Mucosa of stomach (tissue), 1 donor: Measurements from ENCODE around the gene HIPK3.

Experiments
- H3K27me3 ChIP-seq: one replicate; pipeline ENCODE4 v1.7.0; 2013; ENCODE audit warnings: mild to moderate bottlenecking, low read length; ENCODE audit not compliant: control insufficient read depth, insufficient read depth
- H3K36me3 ChIP-seq: one replicate; pipeline ENCODE4 v1.7.0; 2013; ENCODE audit warnings: low read length; ENCODE audit not compliant: control insufficient read depth, insufficient read depth
- H3K4me1 ChIP-seq: one replicate; pipeline ENCODE4 v1.7.0; 2013; ENCODE audit warnings: mild to moderate bottlenecking, low read length; ENCODE audit not compliant: control insufficient read depth, insufficient read depth
- H3K4me3 ChIP-seq: one replicate; pipeline ENCODE4 v1.7.0; 2013; ENCODE audit warnings: low read length
- H3K9ac ChIP-seq: one replicate; pipeline ENCODE4 v1.7.0; 2013; ENCODE audit warnings: mild to moderate bottlenecking, low read length, moderate library complexity
- H3K9me3 ChIP-seq: one replicate; pipeline ENCODE4 v1.7.0; 2013; ENCODE audit warnings: mild to moderate bottlenecking, low read length, moderate library complexity; ENCODE audit not compliant: control insufficient read depth
- donor health status: Pancreatic carcinoma.

Gene HIPK3

DNA sequence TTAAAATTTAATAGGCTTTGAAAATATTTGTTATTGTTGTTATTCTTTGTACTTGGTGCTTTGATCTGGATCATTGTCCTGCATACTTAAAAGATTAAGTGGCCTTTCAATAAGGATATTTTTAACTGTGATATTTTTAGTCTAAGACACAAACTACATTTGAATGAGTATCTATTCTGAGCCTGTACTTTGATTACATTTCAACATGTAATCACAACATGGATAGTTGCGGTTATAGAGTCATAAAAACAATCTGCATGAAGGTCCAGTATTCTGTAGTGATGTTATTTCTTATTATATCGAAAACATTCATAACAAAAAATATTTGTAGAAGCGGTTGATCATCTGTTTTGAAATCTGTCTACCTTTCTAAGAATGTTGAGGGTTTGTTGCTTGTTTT, 58.6 kb downstream of the HIPK3 start:
- Histone ChIP-seq H3K27me3 (no peaks in the 10 kb centered on the region), H3K9me3 (no peaks in the 10 kb centered on the region), H3K4me1 (peaks cover 9% of the 10 kb centered on the region), H3K4me3 (no peak overlapping the region), H3K9ac (no peak overlapping the region), H3K36me3 (no peaks in the 10 kb centered on the region)

DNA sequence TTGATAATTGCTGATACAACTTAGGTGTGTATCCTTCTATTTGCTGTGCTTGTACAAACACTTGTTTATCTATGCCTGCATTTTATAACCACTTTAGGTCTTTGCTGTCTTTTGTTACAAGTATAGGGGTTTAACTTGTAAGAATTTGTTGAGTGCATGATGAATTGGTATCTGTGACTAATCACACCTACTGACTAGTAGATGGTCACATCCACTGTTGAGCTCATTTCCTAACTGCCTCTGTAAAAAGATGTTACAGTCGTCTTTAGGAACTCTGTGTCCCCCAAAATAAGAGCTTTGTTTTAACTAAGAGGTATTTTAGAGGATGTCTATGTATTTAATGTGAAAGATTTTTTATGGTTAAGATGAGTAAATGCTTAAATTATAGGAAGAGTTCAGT, 60.5 kb downstream of the HIPK3 start:
- Histone ChIP-seq H3K9ac (no peak overlapping the region), H3K36me3 (no peaks in the 10 kb centered on the region), H3K9me3 (no peaks in the 10 kb centered on the region), H3K4me3 (no peak overlapping the region), H3K27me3 (no peaks in the 10 kb centered on the region), H3K4me1 (peaks cover 19% of the 10 kb centered on the region)

DNA sequence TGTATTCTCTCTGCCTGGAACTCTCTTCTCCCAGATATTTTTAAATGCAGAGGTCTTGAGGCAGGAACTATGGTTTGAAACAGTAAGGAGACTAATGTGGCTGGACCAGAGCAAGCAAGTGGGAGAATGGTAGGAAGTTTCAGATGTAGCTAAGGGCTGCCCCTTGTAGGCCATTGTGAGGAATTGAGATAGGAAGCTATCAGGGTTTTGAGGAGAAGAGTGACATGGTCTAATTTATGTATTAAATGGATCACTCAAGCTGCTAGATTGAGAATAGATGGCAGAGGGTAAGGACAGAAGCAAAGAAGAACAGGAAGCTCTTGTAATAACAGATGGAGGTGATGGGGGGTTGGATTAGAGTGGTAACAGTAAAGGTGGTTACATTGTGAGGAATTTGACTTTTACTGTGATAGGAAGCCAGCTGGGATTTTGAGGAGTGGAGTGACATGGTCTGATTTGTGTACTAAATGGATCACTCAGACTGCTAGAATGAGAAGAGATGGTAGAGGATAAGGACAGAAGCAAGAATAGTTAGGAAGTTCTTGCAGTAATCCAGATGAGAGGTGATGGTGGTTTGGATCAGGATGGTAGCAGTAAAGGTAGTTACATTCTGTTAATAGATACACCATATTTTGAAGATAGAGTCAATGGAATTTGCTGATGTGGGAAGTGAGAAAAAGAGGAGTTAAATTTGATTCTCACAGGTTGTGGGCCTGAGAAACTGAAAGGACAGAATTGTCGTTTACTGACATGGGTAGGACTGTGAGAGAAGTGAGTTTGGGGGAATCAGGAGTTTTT, 63.0 kb downstream of the HIPK3 start:
- no peaks in the 10 kb centered on the region for H3K9me3 ChIP-seq
- no peaks in the 10 kb centered on the region for H3K36me3 ChIP-seq
- peaks cover 19% of the 10 kb centered on the region for H3K4me1 ChIP-seq
- H3K9ac ChIP-seq = no peak overlapping the region
- no peaks in the 10 kb centered on the region for H3K27me3 ChIP-seq
- no peak overlapping the region for H3K4me3 ChIP-seq

DNA sequence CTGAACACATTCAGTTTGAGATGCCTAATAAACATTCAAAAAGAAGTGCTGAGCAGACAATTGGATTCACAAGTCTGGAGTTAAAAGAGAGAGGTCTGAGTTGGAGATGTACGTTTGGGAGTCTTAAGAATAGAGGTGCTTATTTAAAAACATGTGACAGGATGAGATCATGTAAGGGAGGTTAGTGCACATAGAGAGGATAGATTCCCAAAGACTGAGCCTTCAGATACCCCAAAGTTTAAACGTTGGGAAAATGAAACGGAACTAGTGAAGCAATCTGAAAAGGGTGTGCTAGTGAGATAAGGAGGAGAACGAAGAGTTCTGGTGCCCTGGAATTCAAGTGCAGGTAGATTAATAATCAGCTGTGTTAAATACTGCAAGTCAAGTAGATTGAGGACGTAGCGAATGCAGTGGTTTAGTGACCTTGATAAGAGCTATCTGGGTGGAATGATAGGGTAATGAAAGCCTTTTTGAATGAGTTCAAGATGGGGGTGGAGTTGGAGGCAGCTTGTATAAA, 63.7 kb downstream of the HIPK3 start:
- no peak overlapping the region for H3K4me3 ChIP-seq
- H3K4me1 ChIP-seq = peaks cover 19% of the 10 kb centered on the region
- no peaks in the 10 kb centered on the region for H3K9me3 ChIP-seq
- no peak overlapping the region for H3K9ac ChIP-seq
- H3K36me3 ChIP-seq = no peaks in the 10 kb centered on the region
- no peaks in the 10 kb centered on the region for H3K27me3 ChIP-seq

DNA sequence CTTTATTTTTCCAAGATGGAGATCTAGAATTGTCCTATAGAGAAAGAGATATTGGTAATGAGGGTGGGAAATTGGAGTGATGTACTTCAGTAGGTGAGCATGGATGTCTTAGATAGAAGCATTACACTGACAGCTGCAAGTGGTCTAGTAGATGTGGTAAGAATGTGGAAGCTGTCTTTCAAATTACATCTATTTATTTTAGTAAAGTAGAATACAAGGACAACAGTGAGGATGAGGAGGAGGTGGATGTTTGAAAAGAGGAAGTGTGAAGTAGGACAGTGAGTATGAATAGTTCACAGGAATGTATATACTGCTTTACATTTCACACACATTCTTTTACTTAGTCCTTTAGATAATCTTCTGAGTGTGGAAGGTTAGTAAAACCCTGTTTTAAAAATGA, 64.2 kb downstream of the HIPK3 start:
- H3K27me3 ChIP-seq = no peaks in the 10 kb centered on the region
- H3K9me3 ChIP-seq = no peaks in the 10 kb centered on the region
- no peak overlapping the region for H3K4me3 ChIP-seq
- no peaks in the 10 kb centered on the region for H3K36me3 ChIP-seq
- H3K4me1 ChIP-seq = peaks cover 19% of the 10 kb centered on the region
- H3K9ac ChIP-seq = no peak overlapping the region

DNA sequence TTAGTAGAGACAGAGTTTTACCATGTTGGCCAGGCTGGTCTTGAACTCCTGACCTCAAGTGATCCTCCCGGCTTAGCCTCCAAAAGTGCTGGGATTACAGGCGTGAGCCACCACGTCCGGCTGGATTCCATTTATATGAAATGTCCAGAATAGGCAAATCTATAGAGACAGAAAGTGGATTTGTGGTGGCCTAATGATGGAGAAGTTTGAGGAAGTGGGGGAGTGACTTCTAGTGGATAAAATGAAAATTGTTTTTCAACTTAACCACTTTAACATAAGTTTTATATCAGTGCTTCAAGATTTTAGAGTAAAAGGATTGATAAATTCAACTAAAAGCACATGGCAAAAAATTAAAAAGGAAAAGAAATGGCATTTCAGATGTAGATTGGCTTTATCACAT, 66.2 kb downstream of the HIPK3 start:
- Histone ChIP-seq H3K4me1 (peaks cover 19% of the 10 kb centered on the region), H3K27me3 (no peaks in the 10 kb centered on the region), H3K36me3 (no peaks in the 10 kb centered on the region), H3K9ac (no peak overlapping the region), H3K4me3 (no peak overlapping the region), H3K9me3 (no peaks in the 10 kb centered on the region)

DNA sequence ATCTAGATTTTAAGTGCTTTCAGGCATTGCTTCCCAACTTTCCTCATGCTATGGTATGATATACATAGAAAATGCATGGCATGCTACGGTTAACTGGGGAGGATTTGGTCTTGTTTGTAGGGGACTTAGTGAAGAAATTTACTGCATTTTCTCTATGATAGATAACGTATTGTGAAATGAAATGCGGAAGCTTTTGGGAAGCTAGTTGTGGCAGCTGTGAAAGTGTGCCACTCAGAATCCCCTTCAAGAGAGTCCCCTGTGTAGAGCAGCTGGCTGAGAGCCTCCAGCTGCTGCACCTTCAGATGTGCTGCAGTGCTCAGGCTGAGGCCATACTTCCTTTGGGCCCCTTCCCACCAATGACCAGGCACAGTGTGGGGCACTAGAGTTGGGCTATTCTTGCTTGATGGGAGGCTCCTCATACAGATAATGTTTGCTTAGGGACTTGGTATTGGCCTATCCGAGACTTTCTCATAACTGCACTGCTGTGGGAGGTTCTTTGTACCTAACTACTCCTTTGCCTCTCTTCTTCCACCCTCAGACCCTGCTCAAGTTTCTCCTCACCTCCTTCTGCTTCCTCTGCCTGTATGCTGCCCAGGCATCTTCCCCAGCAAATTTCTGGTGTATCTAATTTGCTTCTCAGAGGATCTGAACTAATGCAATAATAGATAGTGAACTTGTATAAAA, 67.3 kb downstream of the HIPK3 start:
- no peak overlapping the region for H3K9ac ChIP-seq

DNA sequence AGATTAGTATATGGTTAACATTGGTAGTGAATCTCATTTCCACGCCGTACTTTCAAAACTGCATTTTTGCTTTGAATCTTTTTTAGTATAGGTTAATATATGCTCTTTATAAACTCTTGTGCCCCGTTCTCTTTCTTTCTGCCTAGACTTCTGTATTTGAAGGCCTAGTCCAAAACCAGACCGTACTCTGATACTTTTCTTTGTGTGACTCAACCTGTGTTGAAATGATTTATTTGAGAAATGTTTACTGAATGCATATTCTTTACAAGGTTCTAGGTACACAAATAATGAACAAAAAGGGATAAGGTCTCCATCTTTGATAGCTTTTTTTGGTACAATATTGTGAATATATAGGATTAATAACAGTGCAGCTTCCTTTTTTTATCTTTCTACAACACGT, 68.3 kb downstream of the HIPK3 start:
- Histone ChIP-seq H3K4me1 (peaks cover 13% of the 10 kb centered on the region), H3K4me3 (no peak overlapping the region)

More for the DNA sequence above, 67.3 kb downstream of the HIPK3 start:
- no peak overlapping the region for H3K4me3 ChIP-seq
- H3K27me3 ChIP-seq = no peaks in the 10 kb centered on the region
- H3K36me3 ChIP-seq = no peaks in the 10 kb centered on the region
- H3K9me3 ChIP-seq = no peaks in the 10 kb centered on the region
- H3K4me1 ChIP-seq = peaks cover 19% of the 10 kb centered on the region

DNA sequence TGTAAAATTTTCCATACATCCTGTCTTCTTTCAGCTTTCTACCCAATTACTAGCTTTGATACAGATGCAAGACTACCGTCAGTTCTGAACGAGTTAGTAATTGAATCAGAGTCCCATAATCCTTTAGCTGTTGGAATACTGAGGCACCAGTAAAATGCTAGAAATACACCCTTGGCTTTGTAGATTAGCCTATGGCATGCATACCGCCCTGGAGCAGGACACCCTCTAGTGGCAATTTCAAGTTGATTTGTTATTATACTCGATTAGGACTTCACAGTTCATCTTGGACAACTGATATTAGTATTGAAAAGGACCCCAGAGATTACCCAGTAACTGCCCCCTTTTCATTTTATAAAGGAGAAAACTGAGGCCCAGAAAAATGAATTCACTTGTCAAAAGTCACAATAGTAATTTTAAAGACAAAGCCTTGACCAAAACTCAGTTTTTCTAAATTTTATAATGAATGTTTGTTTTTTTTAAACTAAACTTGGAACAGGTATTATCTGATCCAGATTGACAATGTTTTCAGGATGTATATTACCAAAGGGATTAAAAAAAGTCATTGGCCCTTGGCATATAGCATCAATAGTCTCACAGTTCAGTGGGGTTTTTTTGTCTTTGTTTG, 72.6 kb downstream of the HIPK3 start:
- H3K9ac ChIP-seq = no peak overlapping the region
- H3K4me3 ChIP-seq = no peak overlapping the region
- no peaks in the 10 kb centered on the region for H3K9me3 ChIP-seq
- H3K27me3 ChIP-seq = no peaks in the 10 kb centered on the region
- no peaks in the 10 kb centered on the region for H3K36me3 ChIP-seq
- no peaks in the 10 kb centered on the region for H3K4me1 ChIP-seq

More for the DNA sequence above, 68.3 kb downstream of the HIPK3 start:
- Histone ChIP-seq H3K9me3 (no peaks in the 10 kb centered on the region), H3K9ac (no peak overlapping the region), H3K36me3 (no peaks in the 10 kb centered on the region), H3K27me3 (no peaks in the 10 kb centered on the region)

DNA sequence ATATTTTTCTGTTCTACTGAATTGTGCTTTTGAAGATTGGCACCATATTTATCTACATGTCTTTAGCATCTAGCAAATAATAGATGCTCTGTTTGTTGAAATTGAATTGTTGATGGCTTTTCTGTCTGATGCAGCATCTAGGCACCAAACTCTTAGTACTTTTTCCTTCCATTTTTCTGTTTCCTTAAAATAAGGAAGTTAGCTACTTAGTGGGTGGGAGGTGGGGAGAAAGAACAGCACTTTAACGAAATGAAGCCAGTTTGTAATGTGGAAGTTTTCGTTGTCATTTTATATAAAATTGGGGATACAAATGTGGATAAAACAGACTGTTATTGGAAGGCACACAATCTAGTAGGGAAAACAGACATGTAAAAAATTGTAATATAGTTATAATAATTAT, 76.6 kb downstream of the HIPK3 start:
- Histone ChIP-seq H3K4me1 (no peaks in the 10 kb centered on the region), H3K4me3 (no peak overlapping the region), H3K9ac (no peak overlapping the region), H3K36me3 (no peaks in the 10 kb centered on the region), H3K9me3 (no peaks in the 10 kb centered on the region), H3K27me3 (no peaks in the 10 kb centered on the region)

DNA sequence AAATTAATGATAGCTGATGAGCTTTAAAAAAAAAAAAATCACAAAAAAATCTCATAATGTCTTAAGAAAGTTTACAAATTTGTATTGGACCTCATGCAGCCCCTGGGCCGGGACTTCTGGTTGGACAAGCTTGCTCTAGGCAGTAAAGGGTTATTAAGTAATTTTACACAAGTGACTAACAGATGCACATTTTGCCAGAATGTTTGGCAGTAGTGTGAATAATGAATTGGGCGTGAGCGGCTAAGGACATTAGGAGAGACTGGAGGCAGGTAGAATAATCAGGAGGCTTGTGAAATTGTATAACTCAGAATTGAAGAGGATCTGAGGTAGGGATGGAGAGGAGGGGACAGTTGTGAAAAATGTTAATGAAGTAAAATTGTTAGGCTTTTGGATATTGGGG, 77.4 kb downstream of the HIPK3 start:
- no peaks in the 10 kb centered on the region for H3K4me1 ChIP-seq
- H3K36me3 ChIP-seq = no peaks in the 10 kb centered on the region
- no peaks in the 10 kb centered on the region for H3K9me3 ChIP-seq
- H3K4me3 ChIP-seq = no peak overlapping the region
- H3K27me3 ChIP-seq = no peaks in the 10 kb centered on the region
- no peak overlapping the region for H3K9ac ChIP-seq

DNA sequence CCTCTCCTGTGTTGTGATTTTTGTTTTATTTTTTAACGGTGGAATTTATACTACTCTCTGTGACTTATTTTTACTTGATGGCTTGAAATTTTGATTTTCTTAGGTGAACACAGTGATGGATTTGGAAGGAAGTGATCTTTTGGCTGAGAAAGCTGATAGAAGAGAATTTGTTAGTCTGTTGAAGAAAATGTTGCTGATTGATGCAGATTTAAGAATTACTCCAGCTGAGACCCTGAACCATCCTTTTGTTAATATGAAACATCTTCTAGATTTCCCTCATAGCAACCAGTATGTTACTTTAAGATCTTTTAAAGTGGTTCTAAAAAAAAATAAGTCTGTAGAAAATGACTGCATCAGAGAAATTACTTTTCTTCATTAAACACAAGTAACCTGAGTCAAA, 82.1 kb downstream of the HIPK3 start:
- Histone ChIP-seq H3K36me3 (no peaks in the 10 kb centered on the region), H3K9me3 (no peaks in the 10 kb centered on the region), H3K4me1 (no peaks in the 10 kb centered on the region), H3K9ac (no peak overlapping the region), H3K27me3 (no peaks in the 10 kb centered on the region), H3K4me3 (no peak overlapping the region)
